Stimulated activated naive CD4-positive, alpha-beta T cell treated with Interleukin-2 at 50 U/mL for 16 hours (primary cell): ENCODE results near the gene ZNF821.
"Not testable (repeated sequence)": the region's sequence is repeated elsewhere in the genome, so short reads cannot be mapped to it uniquely, and the experiment has no call there.

Experiments used
- DNase-seq: peaks from one replicate; lab custom pipeline; 2025; lab: John Stamatoyannopoulos, UW

The ZNF821 gene

GRCh38 chr16:71859762-71860521, 24.0 kb downstream of the ZNF821 start:
- DNase-seq: no peak

GRCh38 chr16:71855937-71856662, 27.9 kb downstream of the ZNF821 start:
- peak; percentile 11 for DNase-seq

GRCh38 chr16:71854369-71854948, 29.5 kb downstream of the ZNF821 start:
- no peak for DNase-seq

DNA sequence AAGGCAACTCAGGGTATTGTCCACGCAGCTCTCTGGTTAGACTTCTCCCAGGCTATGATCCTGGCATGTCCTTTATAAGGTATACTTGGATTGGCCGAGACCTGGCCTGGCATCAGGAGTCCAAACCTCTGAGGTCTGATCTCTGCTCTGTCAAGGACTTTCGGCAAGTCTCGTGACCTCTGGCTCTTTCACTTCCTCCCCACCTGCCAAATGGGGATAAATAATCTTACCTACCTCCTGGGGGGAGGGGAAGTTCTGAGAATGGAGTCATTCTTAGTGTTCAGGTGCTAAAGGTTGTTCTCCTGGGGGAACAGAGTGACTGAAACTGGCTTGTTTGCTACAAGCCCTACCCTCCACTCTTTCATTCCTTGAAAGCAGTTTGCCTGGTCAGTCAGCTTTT, 30.6 kb downstream of the ZNF821 start:
- DNase-seq: no peak

DNA sequence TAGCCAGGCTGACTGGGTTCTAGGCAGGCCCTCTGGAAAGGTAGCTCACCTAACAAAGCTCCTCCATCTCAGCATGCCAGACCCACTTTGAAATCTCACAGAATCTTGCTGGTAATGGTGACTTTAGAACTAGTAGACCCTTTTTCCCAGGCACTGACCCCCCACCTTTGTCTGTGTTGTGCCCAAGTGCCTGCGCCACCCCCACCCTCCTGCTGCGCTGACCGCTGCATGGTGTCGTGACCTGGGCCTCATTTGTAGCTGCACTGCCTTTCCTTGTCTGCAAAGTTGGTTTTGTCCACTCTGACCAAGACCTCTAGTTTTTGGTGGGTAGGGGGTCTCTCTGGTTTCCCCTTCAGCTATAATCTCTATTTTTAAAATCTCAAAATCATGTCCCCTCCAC, 31.4 kb downstream of the ZNF821 start:
- no peak for DNase-seq

DNA sequence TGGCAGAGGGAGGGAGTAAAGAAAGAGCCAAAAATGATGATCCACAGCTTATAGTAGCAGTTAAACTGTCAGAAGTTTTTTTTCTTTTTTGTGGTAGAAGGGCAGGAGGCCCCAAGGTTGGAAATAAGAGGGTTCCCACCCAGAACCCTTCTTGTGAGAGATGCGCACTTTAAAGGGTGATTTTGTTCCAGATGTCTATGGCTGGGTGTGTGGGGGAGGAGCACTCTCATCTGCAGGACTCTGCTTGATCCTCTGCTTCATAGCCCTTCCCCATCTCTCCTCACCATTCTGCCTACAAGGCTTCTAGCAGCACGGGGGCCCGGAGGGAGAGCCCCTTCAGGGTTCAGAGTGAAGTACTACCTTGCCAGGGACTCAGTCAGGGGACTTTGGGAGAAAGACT, 31.8 kb downstream of the ZNF821 start:
- no peak for DNase-seq

GRCh38 chr16:71851746-71852145, 32.2 kb downstream of the ZNF821 start:
- no peak for DNase-seq

DNA sequence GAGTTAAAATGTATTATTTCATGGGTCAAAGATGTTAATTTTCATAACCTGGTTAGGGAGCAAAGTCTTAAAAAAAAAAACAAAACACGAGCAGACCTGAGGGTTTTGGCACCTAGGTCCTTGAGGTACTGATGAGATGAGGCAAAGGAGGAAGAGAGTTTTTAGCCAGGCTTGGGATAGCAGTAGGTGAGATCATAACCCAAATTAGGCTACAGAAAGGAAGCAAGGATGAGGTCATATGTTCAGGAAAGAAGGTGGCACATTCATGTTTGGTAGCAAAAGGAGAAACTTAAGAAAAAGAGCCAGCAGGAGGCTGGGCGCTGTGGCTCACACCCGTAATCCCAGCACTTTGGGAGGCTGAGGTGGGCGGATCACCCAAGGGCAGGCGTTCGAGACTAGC, 35.4 kb downstream of the ZNF821 start:
- no peak for DNase-seq

- DNase-seq: no peak
These were observed 36.9 kb downstream of the ZNF821 start for GRCh38 chr16:71847096-71847495.

- DNase-seq: peak; percentile 7
These were observed 37.6 kb downstream of the ZNF821 start for GRCh38 chr16:71846431-71846830.

DNA sequence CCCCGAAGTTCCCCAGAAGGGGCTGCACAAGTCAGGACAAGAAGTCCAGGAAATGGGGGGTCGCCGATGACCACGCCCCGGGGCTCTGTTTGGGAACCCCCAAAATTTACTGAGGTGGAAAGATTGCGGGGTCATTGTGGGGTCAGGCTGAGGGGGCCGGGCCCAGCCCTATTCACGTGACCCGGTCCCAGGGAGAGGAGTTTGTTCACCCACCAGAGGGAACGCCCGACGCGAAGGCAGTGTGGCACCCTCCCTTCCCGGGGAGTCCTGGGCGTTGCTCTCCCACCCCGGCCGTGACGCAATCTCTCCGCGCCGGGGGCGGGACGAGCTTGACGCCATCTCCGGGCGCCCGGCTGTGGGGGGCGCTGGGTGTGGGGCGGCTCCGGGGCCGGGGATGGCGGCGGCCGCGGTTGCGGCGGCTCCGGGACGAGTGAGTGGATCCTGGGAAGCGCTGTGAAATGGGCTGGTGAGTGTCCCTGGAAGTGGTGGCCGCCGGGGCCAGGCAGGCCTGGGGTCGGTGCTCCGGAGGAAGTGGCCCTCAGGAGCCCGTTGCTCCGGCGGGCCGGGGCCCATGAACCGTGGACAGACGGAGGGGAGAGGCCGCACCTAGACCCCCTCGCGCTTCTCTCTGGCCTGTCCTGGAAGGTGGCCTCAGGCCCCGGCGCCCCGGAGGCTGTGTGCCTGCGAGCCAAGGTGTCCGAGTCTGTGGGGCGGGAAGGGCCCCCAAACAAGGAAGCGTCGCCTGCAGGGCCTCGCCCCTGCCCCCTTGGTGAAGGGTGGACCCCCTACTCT, 38.1 kb downstream of the ZNF821 start, which contains the start of gene ATXN1L:
Gene ATXN1L (plus strand): TSS at position 338 of the 792 bp plus-strand sequence. CDS start 3,765 bp downstream, outside the sequence.
- DNase-seq: peak; percentile 82

DNA sequence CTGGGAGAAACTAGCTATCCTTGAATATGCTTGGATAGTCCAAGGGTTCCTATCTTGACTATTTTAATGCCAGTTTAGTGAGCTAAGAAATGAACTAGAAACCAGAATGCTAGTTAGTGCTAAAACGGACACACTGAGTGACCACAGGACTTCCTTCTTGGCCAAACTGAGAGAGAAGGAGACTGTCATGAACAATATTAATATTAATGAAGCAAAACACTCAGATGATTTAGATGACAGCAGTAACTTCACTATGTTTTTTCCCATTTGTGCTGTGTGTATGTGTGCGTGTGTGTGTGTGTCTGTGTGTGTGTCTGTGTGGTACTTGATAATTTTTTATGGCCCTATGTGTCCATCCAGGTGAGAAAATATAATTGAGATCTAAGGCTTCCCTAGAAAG, 40.4 kb downstream of the ZNF821 start:
- DNase-seq: no peak

GRCh38 chr16:71840052-71840451, 43.9 kb downstream of the ZNF821 start:
- DNase-seq: no peak

DNA sequence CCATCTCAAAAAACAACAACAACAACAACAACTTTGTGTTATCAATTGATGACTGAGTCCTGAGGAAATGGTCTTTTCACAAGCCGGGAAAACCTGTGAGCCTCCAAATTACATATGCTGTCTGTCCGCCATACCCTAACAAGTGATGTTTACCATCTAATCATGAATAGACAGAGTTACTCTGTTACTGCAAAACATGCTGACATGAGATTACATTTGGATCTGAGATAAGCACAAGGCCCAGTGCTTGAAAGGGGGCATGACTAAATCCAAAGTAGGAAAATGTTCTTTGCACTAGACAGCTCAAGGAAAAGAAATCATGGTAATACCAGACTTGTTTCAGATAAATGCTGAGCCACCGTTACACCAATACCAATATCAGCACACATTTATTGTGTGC, 46.8 kb downstream of the ZNF821 start:
- no peak for DNase-seq

DNA sequence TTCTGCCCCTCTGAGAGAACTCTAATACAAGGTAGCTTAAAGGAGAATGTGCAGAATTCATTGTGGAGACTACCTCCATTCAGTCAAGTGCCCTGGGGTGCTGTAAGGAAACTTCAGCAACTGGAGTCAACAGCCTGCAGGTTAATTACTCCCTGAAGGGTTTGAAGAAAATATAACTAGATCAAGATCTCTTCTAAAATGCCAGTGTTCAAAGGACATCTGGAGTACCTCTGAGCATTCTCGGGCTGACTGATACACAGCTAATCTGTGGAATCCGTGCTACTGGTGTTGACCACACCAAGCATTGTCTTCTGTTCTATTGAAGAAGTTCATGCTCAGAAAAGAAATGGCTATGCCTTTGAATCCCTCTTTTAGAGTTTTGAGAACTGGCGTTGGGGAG, 49.7 kb downstream of the ZNF821 start:
- no peak for DNase-seq

DNA sequence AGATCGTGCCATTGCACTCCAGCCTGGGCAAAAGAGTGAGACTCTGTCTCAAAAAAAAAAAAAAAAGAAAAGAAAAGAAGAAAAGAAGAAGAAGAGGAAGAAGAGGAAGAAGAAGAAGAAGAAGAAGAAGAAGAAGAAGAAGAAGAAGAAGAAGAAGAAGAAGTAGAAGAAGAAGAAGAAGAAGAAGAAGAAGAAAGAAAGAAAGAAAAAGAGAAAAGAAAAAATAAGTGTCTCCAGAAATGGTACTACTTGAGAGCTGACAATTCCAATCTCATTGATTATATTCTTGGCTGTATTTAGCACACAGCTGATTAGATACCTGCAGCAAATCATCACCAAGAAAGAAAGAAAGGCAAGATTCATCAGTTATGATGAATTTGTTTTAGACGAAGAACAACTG, 51.9 kb downstream of the ZNF821 start:
- not testable (repeated sequence) for DNase-seq

DNA sequence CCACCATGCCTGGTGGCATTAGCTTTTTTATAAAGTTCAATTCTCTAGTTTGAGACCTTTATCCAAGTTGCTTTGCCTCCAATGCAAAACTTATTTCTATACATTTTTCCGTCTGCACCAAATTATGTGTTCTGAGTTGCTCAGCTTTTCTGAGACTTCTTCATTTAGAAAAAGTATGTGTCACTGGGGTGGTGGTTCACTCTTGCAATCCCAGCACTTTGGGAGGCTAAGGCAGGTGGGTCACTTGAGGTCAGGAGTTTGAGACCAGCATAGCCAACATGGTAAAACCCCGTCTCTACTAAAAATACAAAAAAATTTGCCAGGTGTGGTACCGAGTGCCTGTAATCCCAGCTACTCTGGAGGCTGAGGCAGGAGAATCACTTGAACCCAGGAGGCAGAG, 52.3 kb downstream of the ZNF821 start:
- not testable (repeated sequence) for DNase-seq

DNA sequence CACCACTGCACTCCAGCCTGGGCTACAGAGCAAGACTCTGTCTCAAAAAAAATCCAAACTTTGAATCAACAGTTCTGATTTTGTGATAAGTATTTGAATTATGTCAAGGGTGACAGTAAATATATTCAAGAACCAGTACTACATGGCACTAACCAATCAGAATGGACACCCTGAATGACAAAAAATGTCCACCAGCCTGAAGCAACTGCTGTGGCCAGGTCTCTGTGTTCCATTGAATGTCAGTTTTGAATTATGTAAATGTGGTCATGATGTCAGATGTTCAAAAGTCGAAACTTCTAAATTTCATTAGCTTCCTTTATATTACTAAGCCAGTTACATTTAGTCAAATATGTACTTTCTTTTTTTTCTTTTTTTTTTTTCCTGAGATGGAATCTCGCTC, 53.6 kb downstream of the ZNF821 start:
- DNase-seq: no peak

GRCh38 chr16:71826533-71827017, 57.4 kb downstream of the ZNF821 start:
- no peak for DNase-seq

DNA sequence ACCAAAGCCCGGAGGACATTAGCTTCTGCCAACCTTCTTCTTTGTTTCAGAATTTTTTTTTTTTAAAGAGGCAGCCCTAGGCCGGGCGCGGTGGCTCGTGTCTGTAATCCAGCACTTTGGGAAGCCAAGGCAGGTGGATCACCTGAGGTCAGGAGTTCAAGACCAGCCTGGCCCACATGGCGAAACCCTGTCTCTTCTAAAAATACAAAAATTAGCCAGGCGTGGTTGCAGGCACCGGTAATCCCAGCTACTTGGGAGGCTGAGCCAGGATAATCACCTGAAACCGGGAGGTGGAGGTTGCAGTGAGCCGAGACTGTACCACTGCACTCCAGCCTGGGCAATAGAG, 66.9 kb downstream of the ZNF821 start:
- DNase-seq: not testable (repeated sequence)

- DNase-seq: no peak
These were observed 72.7 kb downstream of the ZNF821 start for GRCh38 chr16:71811261-71811803.

DNA sequence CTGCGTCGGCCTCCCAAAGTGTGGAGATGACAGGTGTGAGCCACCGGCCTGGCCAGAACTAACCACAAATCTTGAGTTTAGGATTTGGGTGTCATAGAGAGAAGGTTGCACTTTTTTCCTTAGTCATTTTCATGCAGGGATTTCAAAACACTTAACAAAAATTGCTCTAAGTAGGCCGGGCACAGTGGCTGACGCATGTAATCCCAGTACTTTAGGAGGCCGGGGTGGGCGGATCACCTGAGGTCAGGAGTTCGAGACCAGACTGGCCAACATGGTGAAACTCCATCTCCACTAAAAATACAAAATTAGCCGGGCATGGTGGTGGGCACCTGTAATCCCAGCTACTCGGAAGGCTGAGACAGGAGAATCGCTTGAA, 73.8 kb downstream of the ZNF821 start:
- DNase-seq: not testable (repeated sequence)
